Mesenchymal stem cell (in vitro differentiated cells and primary cell): ENCODE data around the gene CEP162. TPM values are rescaled to one million over a fixed set of nuclear protein-coding genes. Genes with fewer than 3 reads are reported as not detected.
A peak's percentile ranks its signal among the peaks of the same experiment; 100 is the strongest.

Source experiments
- DNase-seq: peaks from one replicate; pipeline ENCODE4 v3.0.0-alpha.2; 2013
- H2AFZ ChIP-seq: one replicate; pipeline ENCODE4 v1.6.1; 2013; ENCODE audit warnings: low read depth, mild to moderate bottlenecking, control low read depth, inconsistent platforms, low read length, moderate library complexity
- H2AK5ac ChIP-seq: 2 replicates; pipeline ENCODE4 v1.6.1; 2013; ENCODE audit warnings: low read length, moderate library complexity, mild to moderate bottlenecking, inconsistent platforms; ENCODE audit not compliant: severe bottlenecking
- H2BK120ac ChIP-seq: one replicate; pipeline ENCODE4 v1.6.1; 2013; ENCODE audit warnings: low read depth, mild to moderate bottlenecking, inconsistent platforms, low read length, moderate library complexity
- H2BK12ac ChIP-seq, 2 experiments: one replicate each; pipeline ENCODE4 v1.6.1; 2013; ENCODE audit warnings: inconsistent platforms in 2 of 2, low read length in 2 of 2, mild to moderate bottlenecking in 2 of 2, moderate library complexity in 2 of 2, control low read depth in 1 of 2
- H2BK15ac ChIP-seq: one replicate; pipeline ENCODE4 v1.6.1; 2013; ENCODE audit warnings: mild to moderate bottlenecking, low read depth, inconsistent platforms; ENCODE audit not compliant: poor library complexity, severe bottlenecking
- H2BK5ac ChIP-seq: 2 replicates; pipeline ENCODE4 v1.6.1; 2013; ENCODE audit warnings: low read depth, mild to moderate bottlenecking, low read length, control low read depth, inconsistent platforms; ENCODE audit not compliant: poor library complexity, severe bottlenecking
- H3K14ac ChIP-seq, 2 experiments: one replicate each; pipeline ENCODE4 v1.6.1; 2013; ENCODE audit warnings: inconsistent platforms in 2 of 2, low read length in 2 of 2, control low read depth in 1 of 2, mild to moderate bottlenecking in 1 of 2, moderate library complexity in 1 of 2
- H3K18ac ChIP-seq, 2 experiments: one replicate each; pipeline ENCODE4 v1.6.1; 2013; ENCODE audit warnings: inconsistent platforms in 2 of 2, low read length in 2 of 2, control low read depth in 1 of 2, low read depth in 1 of 2, mild to moderate bottlenecking in 1 of 2
- H3K23ac ChIP-seq, 2 experiments: one replicate each; pipeline ENCODE4 v1.6.1; 2013; ENCODE audit warnings: inconsistent platforms in 2 of 2, low read length in 2 of 2, mild to moderate bottlenecking in 2 of 2, moderate library complexity in 2 of 2, control low read depth in 1 of 2
- H3K27ac ChIP-seq: 2 replicates; pipeline ENCODE4 v1.5.1; 2013; ENCODE audit warnings: mild to moderate bottlenecking, moderate library complexity, low read length, control low read depth, inconsistent platforms; ENCODE audit not compliant: poor library complexity, severe bottlenecking
- H3K27me3 ChIP-seq, 2 experiments: 2 replicates each; pipeline versions ENCODE4 v1.6.1 to v1.7.0; 2013; ENCODE audit warnings: low read length in 2 of 2, mild to moderate bottlenecking in 2 of 2, moderate library complexity in 2 of 2, control low read depth in 1 of 2, inconsistent platforms in 1 of 2; ENCODE audit not compliant: control insufficient read depth in 1 of 2, insufficient read depth in 1 of 2
- H3K36me3 ChIP-seq, 2 experiments: 2 replicates each; pipeline versions ENCODE4 v1.6.1 to v1.7.0; 2013; ENCODE audit warnings: low read length in 2 of 2, control low read depth in 1 of 2, inconsistent platforms in 1 of 2, low read depth in 1 of 2, mild to moderate bottlenecking in 1 of 2; ENCODE audit not compliant: insufficient read depth in 2 of 2, control insufficient read depth in 1 of 2
- H3K4ac ChIP-seq, 2 experiments: one replicate each; pipeline ENCODE4 v1.6.1; 2013; ENCODE audit warnings: inconsistent platforms in 2 of 2, low read length in 2 of 2, mild to moderate bottlenecking in 2 of 2, moderate library complexity in 2 of 2, control low read depth in 1 of 2, low read depth in 1 of 2
- H3K4me1 ChIP-seq: 2 replicates; pipeline ENCODE4 v1.6.1; 2013; ENCODE audit warnings: low read depth, low read length, control low read depth; ENCODE audit not compliant: control insufficient read depth, insufficient read depth
- H3K4me2 ChIP-seq: 2 replicates; pipeline ENCODE4 v1.6.1; 2013; ENCODE audit warnings: low read length, mild to moderate bottlenecking, inconsistent platforms; ENCODE audit not compliant: poor library complexity, severe bottlenecking
- H3K4me3 ChIP-seq, 2 experiments: 2 replicates each; pipeline versions ENCODE4 v1.5.1 to v1.7.0; 2013; ENCODE audit warnings: low read length in 2 of 2, mild to moderate bottlenecking in 2 of 2, control low read depth in 1 of 2, low read depth in 1 of 2; ENCODE audit not compliant: insufficient read depth in 1 of 2
- H3K79me1 ChIP-seq: replicated peaks from 2 replicates; pipeline ENCODE4 v1.6.1; 2013; ENCODE audit warnings: mild to moderate bottlenecking, control low read depth, low read length, inconsistent platforms; ENCODE audit not compliant: poor library complexity, severe bottlenecking
- H3K9ac ChIP-seq: 2 replicates; pipeline ENCODE4 v1.7.0; 2013; ENCODE audit warnings: mild to moderate bottlenecking, low read length, moderate library complexity
- H3K9me3 ChIP-seq: 2 replicates; pipeline ENCODE4 v1.7.0; 2013; ENCODE audit warnings: mild to moderate bottlenecking, low read length; ENCODE audit not compliant: control insufficient read depth
- H4K8ac ChIP-seq: one replicate; pipeline ENCODE4 v1.6.1; 2013; ENCODE audit warnings: inconsistent platforms, mild to moderate bottlenecking, low read length, moderate library complexity
- H4K91ac ChIP-seq: one replicate; pipeline ENCODE4 v1.6.1; 2013; ENCODE audit warnings: mild to moderate bottlenecking, low read length, inconsistent platforms
- WGBS: methylation state at CpG from one replicate; pipeline ENCODE4 v1.1.7; 2013; ENCODE audit warnings: mixed read lengths; 5-methylcytosine and 5-hydroxymethylcytosine counted together
- polyA plus RNA-seq, 2 experiments: library from polyadenylated mRNA; stranded (reverse); fragments of 200-250 nt; gene quantifications; one replicate each; pipeline ENCODE4 v1.2.3, GENCODE V29; 2013

Gene CEP162
- polyA plus RNA-seq (2013, experiment 1 of 2), result 4.2 TPM
- 3.8 TPM for polyA plus RNA-seq (2013, experiment 2 of 2)

- H3K18ac ChIP-seq, result peak within 1 kb of the TSS; percentile 97 to 99
- peak within 1 kb of the TSS in 1 of 2 experiments; percentile 10 for H2BK12ac ChIP-seq
- peak within 1 kb of the TSS; percentile 87 for H2AFZ ChIP-seq
- H3K79me1 ChIP-seq, result peaks cover 12% of the 10 kb centered on the region
- peak within 1 kb of the TSS; percentile 98 for H4K8ac ChIP-seq
- no peaks in the 10 kb centered on the region for H3K36me3 ChIP-seq
- no peak within 1 kb of the TSS for H2BK15ac ChIP-seq
- H3K9ac ChIP-seq, result peak within 1 kb of the TSS; percentile 96
- H3K27ac ChIP-seq, result peak within 1 kb of the TSS; percentile 94
- H3K9me3 ChIP-seq, result no peaks in the 10 kb centered on the region
- peaks cover 4% of the 10 kb centered on the region in 2 experiments for H3K27me3 ChIP-seq
- H2AK5ac ChIP-seq, result no peak within 1 kb of the TSS
- H3K4ac ChIP-seq, result peak within 1 kb of the TSS; percentile 81 to 99
- H3K4me2 ChIP-seq, result peak within 1 kb of the TSS; percentile 93
- H3K23ac ChIP-seq, result no peak within 1 kb of the TSS
- peak within 1 kb of the TSS; percentile 93 for H4K91ac ChIP-seq
- under 1% methylated on average over 38 of the region's 40 CpGs for WGBS
- DNase-seq, result peak; percentile 91
- H3K14ac ChIP-seq, result peak within 1 kb of the TSS in 1 of 2 experiments; percentile 95
- H2BK120ac ChIP-seq, result no peak within 1 kb of the TSS
- H2BK5ac ChIP-seq, result peak within 1 kb of the TSS; percentile 81
- no peaks in the 10 kb centered on the region for H3K4me1 ChIP-seq
- H3K4me3 ChIP-seq, result peak within 1 kb of the TSS; percentile 83 to 93
These were observed at the start of gene CEP162 for GRCh38 chr6:84227434-84228197. TSS of gene CEP162 (minus strand) at chr6:84227643. CDS start at chr6:84226393, 1,250 bp downstream.

GRCh38 chr6:84274856-84275255, 47.4 kb upstream of the CEP162 start:
- no peak overlapping the region for H3K18ac ChIP-seq
- H3K9me3 ChIP-seq, result no peaks in the 10 kb centered on the region
- no peak overlapping the region for H3K23ac ChIP-seq
- no peak overlapping the region for H3K4me2 ChIP-seq
- H2BK12ac ChIP-seq, result no peak overlapping the region
- no peak overlapping the region for H4K8ac ChIP-seq
- no peak overlapping the region for H3K27ac ChIP-seq
- no peaks in the 10 kb centered on the region for H3K4me1 ChIP-seq
- no peak overlapping the region for H2BK15ac ChIP-seq
- WGBS, result 92% methylated on average over 2 of the region's 2 CpGs
- H3K79me1 ChIP-seq, result no peaks in the 10 kb centered on the region
- H2AFZ ChIP-seq, result no peak overlapping the region
- H3K36me3 ChIP-seq, result no peaks in the 10 kb centered on the region
- H2AK5ac ChIP-seq, result no peak overlapping the region
- no peak overlapping the region for H4K91ac ChIP-seq
- H2BK120ac ChIP-seq, result no peak overlapping the region
- no peak overlapping the region for H3K9ac ChIP-seq
- no peaks in the 10 kb centered on the region for H3K27me3 ChIP-seq
- no peak overlapping the region for H2BK5ac ChIP-seq
- no peak overlapping the region for H3K4me3 ChIP-seq
- DNase-seq, result no peak
- H3K4ac ChIP-seq, result no peak overlapping the region
- H3K14ac ChIP-seq, result no peak overlapping the region

GRCh38 chr6:84273048-84273809, 45.8 kb upstream of the CEP162 start:
- H3K4me3 ChIP-seq, result no peak overlapping the region
- H3K18ac ChIP-seq, result no peak overlapping the region
- no peak overlapping the region for H3K27ac ChIP-seq
- no peak overlapping the region for H2AK5ac ChIP-seq
- H2BK5ac ChIP-seq, result no peak overlapping the region
- no peaks in the 10 kb centered on the region for H3K4me1 ChIP-seq
- H3K79me1 ChIP-seq, result no peaks in the 10 kb centered on the region
- H3K4ac ChIP-seq, result no peak overlapping the region
- no peak overlapping the region for H2BK120ac ChIP-seq
- no peak overlapping the region for H3K4me2 ChIP-seq
- 73% methylated on average over 2 of the region's 3 CpGs for WGBS
- H3K14ac ChIP-seq, result no peak overlapping the region
- no peak overlapping the region for H2AFZ ChIP-seq
- no peak overlapping the region for H2BK12ac ChIP-seq
- H3K27me3 ChIP-seq, result no peaks in the 10 kb centered on the region
- no peak overlapping the region for H4K8ac ChIP-seq
- H2BK15ac ChIP-seq, result no peak overlapping the region
- DNase-seq, result no peak
- no peaks in the 10 kb centered on the region for H3K36me3 ChIP-seq
- H4K91ac ChIP-seq, result no peak overlapping the region
- no peaks in the 10 kb centered on the region for H3K9me3 ChIP-seq
- no peak overlapping the region for H3K23ac ChIP-seq
- H3K9ac ChIP-seq, result no peak overlapping the region

- no peak overlapping the region for H3K9ac ChIP-seq
- no peaks in the 10 kb centered on the region for H3K4me1 ChIP-seq
- no peaks in the 10 kb centered on the region for H3K36me3 ChIP-seq
- WGBS, result 67% methylated on average over 1 of the region's 1 CpG
- no peak overlapping the region for H4K8ac ChIP-seq
- H3K79me1 ChIP-seq, result no peaks in the 10 kb centered on the region
- no peak overlapping the region for H4K91ac ChIP-seq
- no peaks in the 10 kb centered on the region for H3K27me3 ChIP-seq
- no peak overlapping the region for H2AFZ ChIP-seq
- no peak overlapping the region for H3K27ac ChIP-seq
- DNase-seq, result no peak
- H3K4me3 ChIP-seq, result no peak overlapping the region
- H3K4ac ChIP-seq, result no peak overlapping the region
- no peak overlapping the region for H2BK15ac ChIP-seq
- H3K14ac ChIP-seq, result no peak overlapping the region
- H2BK120ac ChIP-seq, result no peak overlapping the region
- no peak overlapping the region for H2AK5ac ChIP-seq
- H2BK5ac ChIP-seq, result no peak overlapping the region
- no peak overlapping the region for H2BK12ac ChIP-seq
- no peak overlapping the region for H3K4me2 ChIP-seq
- no peak overlapping the region for H3K23ac ChIP-seq
- no peak overlapping the region for H3K18ac ChIP-seq
- H3K9me3 ChIP-seq, result no peaks in the 10 kb centered on the region
These were observed 44.9 kb upstream of the CEP162 start for GRCh38 chr6:84272298-84272697.
